Left lung (tissue), 10 donors: ENCODE data around the gene ATXN10. TPM values are rescaled to one million over a fixed set of nuclear protein-coding genes. Genes with fewer than 3 reads are reported as not detected.

ENCODE experiments used
- ATAC-seq: fragments of 200-7000 bp; cut with Tn5 transposase; one replicate; pipeline ENCODE4 v1.9.1; 2020; ENCODE audit warnings: moderate library complexity
- DNase-seq, 4 donors: peaks; one replicate each; pipeline ENCODE4 v3.0.0-alpha.2; 2013 to 2020
- H3K27ac ChIP-seq, 2 donors: fragments of 200-600 bp; sonication (generic) in 1 of 2; one replicate each; pipeline versions ENCODE4 v1.5.0 to v1.8.0; 2020 to 2021
- H3K27me3 ChIP-seq, 2 donors: fragments of 200-600 bp; sonication (generic) in 1 of 2; one replicate each; pipeline versions ENCODE4 v1.5.0 to v1.8.0; 2020 to 2021
- H3K36me3 ChIP-seq, 2 donors: fragments of 200-600 bp; sonication (generic) in 1 of 2; one replicate each; pipeline versions ENCODE4 v1.5.0 to v1.8.0; 2020 to 2021
- H3K4me1 ChIP-seq, 2 donors: fragments of 200-600 bp; one replicate each; pipeline ENCODE4 v1.8.0; 2021
- H3K4me3 ChIP-seq, 2 donors: fragments of 200-600 bp; sonication (generic) in 1 of 2; one replicate each; pipeline versions ENCODE4 v1.5.0 to v1.8.0; 2020 to 2021; ENCODE audit warnings: mild to moderate bottlenecking in 1 of 2
- H3K9me3 ChIP-seq, 2 donors: fragments of 200-600 bp; sonication (generic) in 1 of 2; one replicate each; pipeline versions ENCODE4 v1.5.0 to v1.8.0; 2020 to 2021
- intact Hi-C, 2 donors: fragments of 100-400 bp; cut with DNase I; formaldehyde crosslinking; loops; one replicate each; pipeline versions ENCODE4 v1.11.2 to v1.14.2; 2022
- polyA plus RNA-seq, 6 donors: library from polyadenylated mRNA; unstranded; fragments of 120-200 nt; gene quantifications; one replicate each; pipeline ENCODE4 v1.2.1, GENCODE V29; 2013; ENCODE audit not compliant: insufficient read length in 6 of 6
- total RNA-seq, 2 donors: library from RNA; stranded (reverse); fragmentation: NEBNext Ultra II Directional; extraction: Animal tissue kit (Norgen Biotek cat#: 25700); gene quantifications; one replicate each; pipeline ENCODE4 v1.2.1, GENCODE V29; 2021
- TF ChIP-seq, protein P1 (sequence below), 2 donors: fragments of 200-600 bp; sonication (generic) in 1 of 2; IDR thresholded peaks; one replicate each; pipeline versions ENCODE4 v1.5.0 to v1.8.0; 2021; ENCODE audit warnings: antibody characterized with exemption in 2 of 2
- donor health status: DM: no; HTN: yes; CAD: no.
- donor health status: DM: no; HTN: no; CAD: no.

Gene ATXN10
- total and polyA plus RNA-seq, 8 donors, result 117 to 281 (median 237) TPM

DNA sequence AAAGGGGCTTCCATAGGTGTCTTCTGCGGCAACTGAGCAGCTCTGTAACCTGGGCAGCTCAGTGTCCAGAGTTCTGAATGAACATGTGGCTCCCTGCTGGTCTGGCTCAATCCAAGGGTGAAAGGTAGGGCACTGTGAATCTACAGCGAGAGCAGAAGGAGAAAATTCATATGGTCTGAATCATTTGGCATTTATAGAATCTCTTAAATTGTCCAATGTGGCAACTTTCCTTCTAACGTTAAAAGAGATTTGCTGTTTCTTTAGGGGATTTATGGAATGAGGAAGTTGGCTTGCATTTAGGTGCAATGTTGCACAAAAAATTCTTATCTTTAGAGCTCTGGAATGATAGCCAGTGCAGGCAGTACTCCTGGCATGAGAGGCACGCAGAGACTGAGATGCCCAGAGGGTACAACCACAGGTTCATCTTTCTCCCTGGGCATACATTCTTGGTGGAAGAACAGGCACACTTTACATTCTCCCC, 17.0 kb downstream of the ATXN10 start:
- H3K4me3 ChIP-seq, result no peak overlapping the region
- TF ChIP-seq, protein P1, sequence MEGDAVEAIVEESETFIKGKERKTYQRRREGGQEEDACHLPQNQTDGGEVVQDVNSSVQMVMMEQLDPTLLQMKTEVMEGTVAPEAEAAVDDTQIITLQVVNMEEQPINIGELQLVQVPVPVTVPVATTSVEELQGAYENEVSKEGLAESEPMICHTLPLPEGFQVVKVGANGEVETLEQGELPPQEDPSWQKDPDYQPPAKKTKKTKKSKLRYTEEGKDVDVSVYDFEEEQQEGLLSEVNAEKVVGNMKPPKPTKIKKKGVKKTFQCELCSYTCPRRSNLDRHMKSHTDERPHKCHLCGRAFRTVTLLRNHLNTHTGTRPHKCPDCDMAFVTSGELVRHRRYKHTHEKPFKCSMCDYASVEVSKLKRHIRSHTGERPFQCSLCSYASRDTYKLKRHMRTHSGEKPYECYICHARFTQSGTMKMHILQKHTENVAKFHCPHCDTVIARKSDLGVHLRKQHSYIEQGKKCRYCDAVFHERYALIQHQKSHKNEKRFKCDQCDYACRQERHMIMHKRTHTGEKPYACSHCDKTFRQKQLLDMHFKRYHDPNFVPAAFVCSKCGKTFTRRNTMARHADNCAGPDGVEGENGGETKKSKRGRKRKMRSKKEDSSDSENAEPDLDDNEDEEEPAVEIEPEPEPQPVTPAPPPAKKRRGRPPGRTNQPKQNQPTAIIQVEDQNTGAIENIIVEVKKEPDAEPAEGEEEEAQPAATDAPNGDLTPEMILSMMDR (IDR thresholded peaks at IDR 0.05), result no peak
- peaks cover 23 to 34% of the 10 kb centered on the region in 2 donors for H3K4me1 ChIP-seq
- ATAC-seq, result peak; percentile 78
- peak in 2 of 4 donors; percentile 12 to 21 for DNase-seq
- H3K27me3 ChIP-seq, result no peaks in the 10 kb centered on the region
- H3K27ac ChIP-seq, result peak overlapping the region; percentile 54 to 72
- intact Hi-C loops, result no loop called here
- H3K9me3 ChIP-seq, result no peaks in the 10 kb centered on the region
- H3K36me3 ChIP-seq, result peaks cover 0 to 30% of the 10 kb centered on the region in 2 donors

DNA sequence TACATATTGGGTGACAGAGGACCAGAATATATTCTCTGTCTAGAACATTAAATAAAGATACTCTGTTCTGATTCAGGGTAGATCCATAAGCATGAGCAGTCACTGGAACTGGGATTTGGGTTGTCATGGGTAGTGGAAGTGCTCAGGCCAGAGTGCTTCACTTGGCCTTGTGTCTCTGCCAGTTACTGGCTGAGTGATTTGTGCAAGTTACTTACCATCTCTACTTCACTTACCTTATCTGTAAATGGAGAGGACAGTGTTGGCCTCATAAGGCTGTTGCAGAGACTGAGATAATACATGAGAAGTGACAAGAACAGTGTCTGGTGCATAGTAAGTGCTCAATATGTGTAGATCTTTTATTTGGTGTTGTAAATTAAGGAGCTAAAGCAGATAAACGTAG, 17.6 kb downstream of the ATXN10 start:
- no peak overlapping the region for H3K4me3 ChIP-seq
- peak; percentile 29 for ATAC-seq

DNA sequence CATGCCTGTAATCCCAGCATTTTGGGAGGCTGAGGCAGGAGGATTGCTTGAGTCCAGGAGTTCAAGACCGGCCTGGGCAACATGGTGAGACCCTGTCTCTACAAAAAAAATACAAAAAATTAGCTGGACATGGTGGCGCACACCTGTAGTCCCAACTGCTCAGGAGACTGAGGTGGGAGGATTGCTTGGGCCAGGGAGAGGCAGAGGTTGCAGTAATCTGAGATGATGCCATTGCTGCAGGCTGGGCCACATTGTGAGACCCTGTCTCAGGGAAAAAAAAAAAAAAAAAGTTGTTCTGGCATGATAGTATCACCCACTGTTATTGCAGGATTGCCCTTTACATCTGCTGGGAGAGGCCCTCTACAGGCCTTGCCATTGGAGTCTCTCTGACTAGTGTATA, 18.4 kb downstream of the ATXN10 start:
- ATAC-seq, result no peak
- H3K36me3 ChIP-seq, result peaks cover 0 to 44% of the 10 kb centered on the region in 2 donors
- TF ChIP-seq, protein P1 (IDR thresholded peaks at IDR 0.05), result no peak
- peaks cover 20 to 25% of the 10 kb centered on the region in 2 donors for H3K4me1 ChIP-seq
- H3K27ac ChIP-seq, result no peak overlapping the region
- H3K9me3 ChIP-seq, result no peaks in the 10 kb centered on the region
- intact Hi-C loops, result no loop called here
- no peak for DNase-seq
- no peaks in the 10 kb centered on the region for H3K27me3 ChIP-seq
- no peak overlapping the region for H3K4me3 ChIP-seq

More for the DNA sequence above, 17.6 kb downstream of the ATXN10 start:
- TF ChIP-seq, protein P1 (IDR thresholded peaks at IDR 0.05), result no peak
- intact Hi-C loops, result no loop called here
- H3K27ac ChIP-seq, result peak overlapping the region in 1 of 2 donors; percentile 54
- no peaks in the 10 kb centered on the region for H3K27me3 ChIP-seq
- H3K4me1 ChIP-seq, result peaks cover 22 to 29% of the 10 kb centered on the region in 2 donors
- no peaks in the 10 kb centered on the region for H3K9me3 ChIP-seq
- H3K36me3 ChIP-seq, result peaks cover 0 to 36% of the 10 kb centered on the region in 2 donors
- no peak for DNase-seq

DNA sequence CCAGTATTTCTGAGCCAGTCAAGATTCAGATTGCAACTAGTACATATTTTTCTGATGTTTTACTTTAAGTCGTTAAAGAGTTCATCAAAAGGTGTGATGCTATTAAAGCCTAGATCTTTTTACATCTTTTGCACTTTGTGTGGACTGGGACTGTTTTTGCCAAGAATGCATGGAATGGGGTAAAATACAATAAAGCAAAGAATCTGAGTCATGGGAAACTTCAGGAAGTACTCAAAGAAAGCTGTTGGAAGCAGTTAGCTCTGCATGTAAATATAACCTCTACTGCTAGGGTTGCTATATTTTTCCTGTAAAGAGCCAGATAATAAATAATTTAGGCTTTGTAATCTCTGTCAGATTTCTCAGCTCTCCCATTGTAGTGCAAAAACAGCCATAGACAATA, 20.9 kb downstream of the ATXN10 start:
- peaks cover 0 to 68% of the 10 kb centered on the region in 2 donors for H3K36me3 ChIP-seq

DNA sequence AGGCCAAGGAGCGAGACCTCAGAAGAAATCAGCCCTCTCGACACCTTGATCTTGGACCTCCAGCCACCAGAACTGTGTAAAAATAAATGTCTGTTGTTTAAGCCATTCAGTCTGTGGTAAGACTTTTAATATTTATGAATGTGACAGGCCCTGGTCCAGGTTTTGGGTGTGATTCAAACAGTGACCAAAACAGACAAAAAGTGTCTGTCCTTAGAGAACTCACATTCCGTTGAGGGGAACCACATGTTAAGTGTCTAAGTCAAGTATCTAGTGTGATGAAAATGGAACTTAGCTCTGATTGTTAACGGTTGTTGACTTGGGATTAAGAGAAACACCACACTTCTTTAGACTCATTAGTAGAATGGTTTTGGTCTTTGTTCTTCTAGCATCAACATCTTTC, 22.2 kb downstream of the ATXN10 start:
- H3K4me3 ChIP-seq, result no peak overlapping the region
- H3K9me3 ChIP-seq, result no peaks in the 10 kb centered on the region
- ATAC-seq (no peak), DNase-seq (no peak)
- TF ChIP-seq, protein P1 (IDR thresholded peaks at IDR 0.05), result no peak
- H3K36me3 ChIP-seq, result peaks cover 0 to 71% of the 10 kb centered on the region in 2 donors
- peaks cover 5 to 8% of the 10 kb centered on the region in 2 donors for H3K4me1 ChIP-seq
- H3K27me3 ChIP-seq, result no peaks in the 10 kb centered on the region
- intact Hi-C loops, result no loop called here
- H3K27ac ChIP-seq, result no peak overlapping the region

More for the DNA sequence above, 20.9 kb downstream of the ATXN10 start:
- DNase-seq (no peak), ATAC-seq (peak; percentile 46)
- H3K27ac ChIP-seq, result peak overlapping the region in 1 of 2 donors; percentile 27
- no peaks in the 10 kb centered on the region for H3K9me3 ChIP-seq
- H3K27me3 ChIP-seq, result no peaks in the 10 kb centered on the region
- H3K4me3 ChIP-seq, result no peak overlapping the region
- intact Hi-C loops, result no loop called here
- peaks cover 14 to 15% of the 10 kb centered on the region in 2 donors for H3K4me1 ChIP-seq
- TF ChIP-seq, protein P1 (IDR thresholded peaks at IDR 0.05), result no peak
